HepG2 (cell line): Measurements from ENCODE around the gene ETNK1. TPM values are rescaled to one million over a fixed set of nuclear protein-coding genes. Genes with fewer than 3 reads are reported as not detected.

Source experiments
- ATAC-seq: fragments of 200-7000 bp; cut with Tn5 transposase; 3 replicates; pipeline ENCODE4 v1.9.1; 2020; ENCODE audit warnings: mild to moderate bottlenecking, moderate library complexity
- BruUV-seq: library from RNA; stranded (reverse); fragments of 400-500 nt; replicated peaks from 2 replicates; lab custom pipeline; 2021; lab: Mats Ljungman, UMichigan
- CTCF ChIA-PET: fragments of 300-600 bp; formaldehyde crosslinking; extraction: SDS; loops from one replicate; lab custom pipeline; 2021; ENCODE audit warnings: low total read pairs, inconsistent platforms, low intra/inter-chr PET ratio; lab: Yijun Ruan, JAX
- POLR2A ChIA-PET: fragments of 350-600 bp; sonication (Branson Sonifier 250); formaldehyde crosslinking; loops from one replicate; lab custom pipeline; 2020; ENCODE audit warnings: antibody characterized with exemption, inconsistent platforms; lab: Yijun Ruan, JAX
- DNase-seq: peaks from one replicate; pipeline ENCODE4 v3.0.0-alpha.2; 2015; ENCODE audit warnings: low spot score
- FAIRE-seq: peaks from 3 replicates; lab custom pipeline; 2011; peaks lifted over from hg19 to GRCh38; lab: Jason Lieb, UNC
- H2AFZ ChIP-seq: one replicate; pipeline ENCODE4 v1.6.1; 2011; ENCODE audit warnings: low read length, inconsistent platforms
- H3K27ac ChIP-seq: fragments of 300-600 bp; 3 replicates; pipeline ENCODE4 v1.8.0; 2011; ENCODE audit warnings: mixed run types, mild to moderate bottlenecking, mixed read lengths, low read length, inconsistent platforms; ENCODE audit not compliant: insufficient read depth; ENCODE audit errors: extremely low read length
- H3K27me3 ChIP-seq, 2 experiments: fragments of 200-600 bp in 1 of 2; 2 replicates in 1 of 2; 3 replicates in 1 of 2; pipeline versions ENCODE4 v1.6.0 to v1.8.0; 2011; ENCODE audit warnings: low read length in 2 of 2, mild to moderate bottlenecking in 2 of 2, moderate library complexity in 2 of 2, inconsistent platforms in 1 of 2; ENCODE audit not compliant: insufficient read depth in 2 of 2, control insufficient read depth in 1 of 2
- H3K36me3 ChIP-seq, 2 experiments: fragments of 200-600 bp in 1 of 2; replicated peaks in 1 of 2; 2 replicates in 1 of 2; 3 replicates in 1 of 2; pipeline versions ENCODE4 v1.5.1 to v1.8.0; 2011; ENCODE audit warnings: low read length in 2 of 2, inconsistent platforms in 1 of 2; ENCODE audit not compliant: insufficient read depth in 2 of 2, control insufficient read depth in 1 of 2
- H3K4me1 ChIP-seq: 2 replicates; pipeline ENCODE4 v1.5.1; 2012; ENCODE audit warnings: low read length, inconsistent platforms; ENCODE audit not compliant: insufficient read depth
- H3K4me2 ChIP-seq: 2 replicates; pipeline ENCODE4 v1.6.0; 2011; ENCODE audit warnings: low read depth, low read length, inconsistent platforms
- H3K4me3 ChIP-seq, 3 experiments: fragments of 200-600 bp in 1 of 3; sonication (generic), shearing (Covaris generic) in 1 of 3; replicated peaks in 1 of 3; 2 replicates each; pipeline ENCODE4 v1.5.1; 2011 to 2016; ENCODE audit warnings: low read length in 3 of 3, inconsistent platforms in 2 of 3, low read depth in 2 of 3, mild to moderate bottlenecking in 2 of 3, control low read depth in 1 of 3, mixed read lengths in 1 of 3; ENCODE audit not compliant: insufficient read depth in 1 of 3
- H3K79me2 ChIP-seq: one replicate; pipeline ENCODE4 v1.6.1; 2011; ENCODE audit warnings: low read length, inconsistent platforms; ENCODE audit not compliant: insufficient read depth
- H3K9ac ChIP-seq: 2 replicates; pipeline ENCODE4 v1.6.0; 2011; ENCODE audit warnings: mild to moderate bottlenecking, low read depth, low read length, inconsistent platforms; ENCODE audit not compliant: insufficient read depth
- H3K9me3 ChIP-seq: 2 replicates; pipeline ENCODE4 v1.5.1; 2012; ENCODE audit warnings: mild to moderate bottlenecking, low read length
- H4K20me1 ChIP-seq: 2 replicates; pipeline ENCODE4 v1.6.0; 2011; ENCODE audit warnings: inconsistent platforms, mild to moderate bottlenecking, low read length, moderate library complexity; ENCODE audit not compliant: insufficient read depth
- AKAP8 ChIP-seq: sonication (generic); formaldehyde crosslinking; IDR thresholded peaks from 2 replicates; pipeline ENCODE4 v1.5.1; 2020; ENCODE audit warnings: mild to moderate bottlenecking, missing genetic modification reagents
- GATA4 ChIP-seq: sonication (generic); IDR thresholded peaks from 2 replicates; pipeline ENCODE4 v1.6.1; 2016; ENCODE audit warnings: antibody characterized with exemption, low read depth, borderline replicate concordance
- HMGXB4 ChIP-seq, 2 experiments: sonication (generic) in 1 of 2; formaldehyde crosslinking in 1 of 2; IDR thresholded peaks; 2 replicates each; pipeline versions ENCODE4 v1.4.0 to v1.6.1; 2018 to 2020; ENCODE audit warnings: missing genetic modification reagents in 2 of 2, borderline replicate concordance in 1 of 2, low read depth in 1 of 2, mild to moderate bottlenecking in 1 of 2, missing biosample characterization in 1 of 2
- KLF11 ChIP-seq: IDR thresholded peaks from 2 replicates; pipeline ENCODE4 v1.6.1; 2016; ENCODE audit warnings: missing compliant biosample characterization
- NCOR1 ChIP-seq: fragments of 200-600 bp; sonication (generic); IDR thresholded peaks from 2 replicates; pipeline ENCODE4 v1.7.0; 2017; ENCODE audit warnings: antibody characterized with exemption, low read length, borderline replicate concordance
- PCBP2 ChIP-seq: fragments of 200-400 bp; formaldehyde crosslinking; optimal IDR thresholded peaks from 2 replicates; pipeline ENCODE3; 2018; ENCODE audit warnings: low read length, low read depth; ENCODE audit not compliant: poor library complexity, severe bottlenecking
- SCMH1 ChIP-seq: sonication (generic); formaldehyde crosslinking; IDR thresholded peaks from 2 replicates; pipeline ENCODE4 v1.9.0; 2021; ENCODE audit warnings: missing genetic modification reagents, mild to moderate bottlenecking, borderline replicate concordance
- TEF ChIP-seq: sonication (generic); formaldehyde crosslinking; IDR thresholded peaks from 2 replicates; pipeline ENCODE4 v1.5.0; 2020; ENCODE audit warnings: missing genetic modification reagents
- ZFP91 ChIP-seq: sonication (generic); formaldehyde crosslinking; IDR thresholded peaks from 2 replicates; pipeline ENCODE4 v1.9.0; 2022; ENCODE audit warnings: missing genetic modification reagents, mild to moderate bottlenecking, borderline replicate concordance
- ZNF282 ChIP-seq: fragments of 450-650 bp; IDR thresholded peaks from 2 replicates; pipeline ENCODE4 v1.6.1; 2018; ENCODE audit not compliant: partially characterized antibody
- ZNF780A ChIP-seq: sonication (generic); formaldehyde crosslinking; IDR thresholded peaks from 2 replicates; pipeline ENCODE4 v1.8.0; 2022; ENCODE audit warnings: mild to moderate bottlenecking, missing genetic modification reagents, moderate library complexity
- WGBS: methylation state at CpG from one replicate; pipeline ENCODE4 v1.1.6; 2017; ENCODE audit warnings: low lambda C conversion rate; 5-methylcytosine and 5-hydroxymethylcytosine counted together
- in situ Hi-C: cut with HindIII; loops from 2 replicates; pipeline ENCODE4 v1.10.0; 2017; ENCODE audit warnings: low pct_unique_long_range_greater_than_20kb; ENCODE audit not compliant: extremely low pct_ligation_motif_present
- intact Hi-C: fragments of 100-400 bp; cut with micrococcal nuclease; formaldehyde crosslinking; loops from one replicate; pipeline ENCODE4 v1.10.0; 2022; ENCODE audit not compliant: unreplicated experiment
- polyA plus RNA-seq, 8 experiments: library from polyadenylated mRNA; depleted of rRNA in 3 of 8; stranded (reverse) in 7 of 8; unstranded in 1 of 8; fragments of >200 nt; fragmentation: Illumina TruSeq in 4 of 8; extraction: Trizol in 4 of 8; gene quantifications; 2 replicates each; pipeline versions ENCODE4 v1.2.1 to v1.2.3, GENCODE V29; 2011 to 2016; ENCODE audit warnings: low read depth in 4 of 8, missing spikeins in 1 of 8, mixed read lengths in 1 of 8; ENCODE audit not compliant: insufficient read depth in 1 of 8
- total RNA-seq, 5 experiments: library from RNA; depleted of rRNA; stranded (reverse); fragments of >200 nt; fragmentation: Illumina TruSeq; extraction: Trizol; gene quantifications; 2 replicates each; pipeline ENCODE4 v1.2.3, GENCODE V29; 2016; ENCODE audit warnings: low read depth in 1 of 5
- TF ChIP-seq, protein P1 (sequence below): sonication (generic); formaldehyde crosslinking; IDR thresholded peaks from 2 replicates; pipeline ENCODE4 v1.5.0; 2020; ENCODE audit warnings: missing genetic modification reagents
- TF ChIP-seq, protein P2 (sequence below): sonication (generic); formaldehyde crosslinking; conservative IDR thresholded peaks from 2 replicates; pipeline ENCODE4 v1.4.0; 2020; ENCODE audit warnings: missing genetic modification reagents
- TF ChIP-seq, protein P3 (sequence below): fragments of 450-650 bp; IDR thresholded peaks from 2 replicates; pipeline ENCODE4 v1.6.1; 2017; ENCODE audit warnings: mild to moderate bottlenecking

ETNK1 gene
- total and polyA plus RNA-seq, 2 of the 13 experiments (the other 11 are each of a cell fraction or from before 2014, with no cell fraction given): 14.4 to 55.7 TPM

DNA sequence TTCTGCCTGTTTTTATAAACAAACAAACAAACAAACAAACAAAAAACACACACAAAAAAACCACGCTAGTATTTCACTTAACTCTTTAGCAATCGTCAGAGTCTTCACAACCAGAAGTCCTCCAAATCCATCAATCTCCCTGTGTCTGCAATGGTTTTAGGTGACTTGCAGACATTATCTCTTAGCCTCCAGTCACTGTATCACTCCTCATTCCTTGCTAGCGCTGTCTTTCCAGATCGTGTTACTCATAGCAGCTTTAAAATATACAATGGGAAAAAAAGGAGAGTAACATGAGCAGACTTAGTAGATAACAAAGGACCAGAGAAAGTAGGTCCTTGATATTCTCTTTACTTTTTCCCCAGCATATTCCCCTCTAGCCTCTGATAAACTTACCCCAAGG, 15.5 kb upstream of the ETNK1 start:
- intact Hi-C loops: no loop called here
- in situ Hi-C loops: no loop called here
- DNase-seq: no peak
- Histone ChIP-seq H3K36me3 (no peaks in the 10 kb centered on the region), H3K9ac (no peak overlapping the region), H3K4me3 (no peak overlapping the region), H3K9me3 (no peaks in the 10 kb centered on the region), H3K4me2 (no peak overlapping the region), H3K4me1 (no peaks in the 10 kb centered on the region), H3K79me2 (no peaks in the 10 kb centered on the region), H3K27ac (no peak overlapping the region), H3K27me3 (no peaks in the 10 kb centered on the region), H2AFZ (no peak overlapping the region), H4K20me1 (no peaks in the 10 kb centered on the region)
- no peak for ATAC-seq
- FAIRE-seq: no peak
- 47% methylated on average over 4 of the region's 4 CpGs for WGBS
- BruUV-seq: no TSS peak
- CTCF ChIA-PET: no interaction called here
- POLR2A ChIA-PET: no interaction called here
- TF ChIP-seq PCBP2: no peak
- TF ChIP-seq, protein P1, sequence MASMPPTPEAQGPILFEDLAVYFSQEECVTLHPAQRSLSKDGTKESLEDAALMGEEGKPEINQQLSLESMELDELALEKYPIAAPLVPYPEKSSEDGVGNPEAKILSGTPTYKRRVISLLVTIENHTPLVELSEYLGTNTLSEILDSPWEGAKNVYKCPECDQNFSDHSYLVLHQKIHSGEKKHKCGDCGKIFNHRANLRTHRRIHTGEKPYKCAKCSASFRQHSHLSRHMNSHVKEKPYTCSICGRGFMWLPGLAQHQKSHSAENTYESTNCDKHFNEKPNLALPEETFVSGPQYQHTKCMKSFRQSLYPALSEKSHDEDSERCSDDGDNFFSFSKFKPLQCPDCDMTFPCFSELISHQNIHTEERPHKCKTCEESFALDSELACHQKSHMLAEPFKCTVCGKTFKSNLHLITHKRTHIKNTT (CRISPR knock-in tag): no peak
- TF ChIP-seq NCOR1: no peak
- TF ChIP-seq, protein P2, sequence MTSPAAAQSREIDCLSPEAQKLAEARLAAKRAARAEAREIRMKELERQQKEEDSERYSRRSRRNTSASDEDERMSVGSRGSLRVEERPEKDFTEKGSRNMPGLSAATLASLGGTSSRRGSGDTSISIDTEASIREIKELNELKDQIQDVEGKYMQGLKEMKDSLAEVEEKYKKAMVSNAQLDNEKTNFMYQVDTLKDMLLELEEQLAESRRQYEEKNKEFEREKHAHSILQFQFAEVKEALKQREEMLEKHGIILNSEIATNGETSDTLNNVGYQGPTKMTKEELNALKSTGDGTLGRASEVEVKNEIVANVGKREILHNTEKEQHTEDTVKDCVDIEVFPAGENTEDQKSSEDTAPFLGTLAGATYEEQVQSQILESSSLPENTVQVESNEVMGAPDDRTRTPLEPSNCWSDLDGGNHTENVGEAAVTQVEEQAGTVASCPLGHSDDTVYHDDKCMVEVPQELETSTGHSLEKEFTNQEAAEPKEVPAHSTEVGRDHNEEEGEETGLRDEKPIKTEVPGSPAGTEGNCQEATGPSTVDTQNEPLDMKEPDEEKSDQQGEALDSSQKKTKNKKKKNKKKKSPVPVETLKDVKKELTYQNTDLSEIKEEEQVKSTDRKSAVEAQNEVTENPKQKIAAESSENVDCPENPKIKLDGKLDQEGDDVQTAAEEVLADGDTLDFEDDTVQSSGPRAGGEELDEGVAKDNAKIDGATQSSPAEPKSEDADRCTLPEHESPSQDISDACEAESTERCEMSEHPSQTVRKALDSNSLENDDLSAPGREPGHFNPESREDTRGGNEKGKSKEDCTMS (CRISPR knock-in tag): no peak
- TF ChIP-seq TEF: no peak
- TF ChIP-seq HMGXB4 (CRISPR knock-in tag; IDR thresholded peaks at IDR 0.05; ENCODE audit: borderline replicate concordance in 1 of 2, low read depth in 1 of 2): no peak
- no peak for TF ChIP-seq AKAP8 (CRISPR knock-in tag)
- no peak for TF ChIP-seq ZNF282
- no peak for TF ChIP-seq GATA4
- TF ChIP-seq KLF11 (CRISPR knock-in tag): no peak
- no peak for TF ChIP-seq SCMH1 (CRISPR knock-in tag)
- TF ChIP-seq ZFP91: no peak
- no peak for TF ChIP-seq ZNF780A
- TF ChIP-seq, protein P3, sequence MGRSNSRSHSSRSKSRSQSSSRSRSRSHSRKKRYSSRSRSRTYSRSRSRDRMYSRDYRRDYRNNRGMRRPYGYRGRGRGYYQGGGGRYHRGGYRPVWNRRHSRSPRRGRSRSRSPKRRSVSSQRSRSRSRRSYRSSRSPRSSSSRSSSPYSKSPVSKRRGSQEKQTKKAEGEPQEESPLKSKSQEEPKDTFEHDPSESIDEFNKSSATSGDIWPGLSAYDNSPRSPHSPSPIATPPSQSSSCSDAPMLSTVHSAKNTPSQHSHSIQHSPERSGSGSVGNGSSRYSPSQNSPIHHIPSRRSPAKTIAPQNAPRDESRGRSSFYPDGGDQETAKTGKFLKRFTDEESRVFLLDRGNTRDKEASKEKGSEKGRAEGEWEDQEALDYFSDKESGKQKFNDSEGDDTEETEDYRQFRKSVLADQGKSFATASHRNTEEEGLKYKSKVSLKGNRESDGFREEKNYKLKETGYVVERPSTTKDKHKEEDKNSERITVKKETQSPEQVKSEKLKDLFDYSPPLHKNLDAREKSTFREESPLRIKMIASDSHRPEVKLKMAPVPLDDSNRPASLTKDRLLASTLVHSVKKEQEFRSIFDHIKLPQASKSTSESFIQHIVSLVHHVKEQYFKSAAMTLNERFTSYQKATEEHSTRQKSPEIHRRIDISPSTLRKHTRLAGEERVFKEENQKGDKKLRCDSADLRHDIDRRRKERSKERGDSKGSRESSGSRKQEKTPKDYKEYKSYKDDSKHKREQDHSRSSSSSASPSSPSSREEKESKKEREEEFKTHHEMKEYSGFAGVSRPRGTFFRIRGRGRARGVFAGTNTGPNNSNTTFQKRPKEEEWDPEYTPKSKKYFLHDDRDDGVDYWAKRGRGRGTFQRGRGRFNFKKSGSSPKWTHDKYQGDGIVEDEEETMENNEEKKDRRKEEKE: no peak
